Astrocyte of the hippocampus (primary cell): ENCODE results near the gene LDB1.

Source experiments
- DNase-seq: peaks from one replicate; pipeline ENCODE4 v3.0.0; 2011; ENCODE audit warnings: low read depth, low spot score

Gene LDB1

GRCh38 chr10:102064503-102064867, 55.7 kb downstream of the LDB1 start:
- no peak for DNase-seq

- no peak for DNase-seq
Observed at GRCh38 chr10:102059987-102060386, 60.2 kb downstream of the LDB1 start.
